CD4-positive, CD25-positive, alpha-beta regulatory T cell (primary cell): ENCODE measurements around the gene AMFR. TPM values are rescaled to one million over a fixed set of nuclear protein-coding genes. Genes with fewer than 3 reads are reported as not detected.
A peak's percentile ranks its signal among the peaks of the same experiment; 100 is the strongest.

Experiments used
- ATAC-seq, 2 donors: fragments of 150-1000 bp; cut with Tn5 transposase; one replicate each; pipeline ENCODE4 v1.10.0; 2021; ENCODE audit warnings: low read depth in 2 of 2, moderate number of reproducible peaks in 2 of 2, moderate library complexity in 1 of 2
- DNase-seq, 3 donors: peaks; one replicate each; pipeline versions ENCODE4 v3.0.0 to v3.0.0-alpha.2; 2012 to 2022; ENCODE audit warnings: mixed read lengths in 1 of 3
- H3K27ac ChIP-seq: one replicate; pipeline ENCODE4 v1.7.0; 2013; ENCODE audit warnings: mild to moderate bottlenecking, low read length; ENCODE audit not compliant: insufficient read depth, poor library complexity, severe bottlenecking
- H3K27me3 ChIP-seq: one replicate; pipeline ENCODE4 v1.7.0; 2013; ENCODE audit warnings: low read length; ENCODE audit not compliant: control insufficient read depth, insufficient read depth
- H3K36me3 ChIP-seq: one replicate; pipeline ENCODE4 v1.7.0; 2013; ENCODE audit warnings: mild to moderate bottlenecking, low read length, moderate library complexity; ENCODE audit not compliant: control insufficient read depth, insufficient read depth
- H3K4me1 ChIP-seq: 2 replicates; pipeline ENCODE4 v1.7.0; 2013; ENCODE audit warnings: mild to moderate bottlenecking, low read length; ENCODE audit not compliant: insufficient read depth, control insufficient read depth, poor library complexity, severe bottlenecking
- H3K4me3 ChIP-seq: one replicate; pipeline ENCODE4 v1.7.0; 2013; ENCODE audit warnings: low read depth, mild to moderate bottlenecking, low read length, moderate library complexity
- H3K9me3 ChIP-seq, 2 experiments: 1 replicate in 1 of 2; 2 replicates in 1 of 2; pipeline ENCODE4 v1.7.0; 2013; ENCODE audit warnings: low read length in 2 of 2, mild to moderate bottlenecking in 1 of 2, moderate library complexity in 1 of 2; ENCODE audit not compliant: control insufficient read depth in 2 of 2
- H3K27ac Mint-ChIP-seq, 3 donors: one replicate each; pipeline ENCODE4 v1.8.0; 2020 to 2022; ENCODE audit warnings: mild to moderate bottlenecking in 3 of 3, mixed read lengths in 3 of 3, moderate library complexity in 2 of 3
- H3K27me3 Mint-ChIP-seq: one replicate; pipeline ENCODE4 v1.8.0; 2022; ENCODE audit warnings: mild to moderate bottlenecking, mixed read lengths
- H3K36me3 Mint-ChIP-seq: one replicate; pipeline ENCODE4 v1.8.0; 2020; ENCODE audit warnings: mixed read lengths
- H3K4me1 Mint-ChIP-seq, 4 donors: one replicate each; pipeline ENCODE4 v1.8.0; 2020 to 2022; ENCODE audit warnings: mixed read lengths in 4 of 4, mild to moderate bottlenecking in 1 of 4
- H3K4me3 Mint-ChIP-seq, 4 donors: one replicate each; pipeline ENCODE4 v1.8.0; 2020 to 2022; ENCODE audit warnings: mild to moderate bottlenecking in 4 of 4, mixed read lengths in 4 of 4, moderate library complexity in 3 of 4
- H3K9me3 Mint-ChIP-seq, 7 donors: one replicate each; pipeline ENCODE4 v1.8.0; 2020 to 2022; ENCODE audit warnings: mixed read lengths in 7 of 7, mild to moderate bottlenecking in 3 of 7, moderate library complexity in 2 of 7
- polyA plus RNA-seq, 4 donors: library from polyadenylated mRNA; unstranded; fragments of 300-500 nt; fragmentation: Illumina TruSeq; gene quantifications; one replicate each; pipeline ENCODE4 v1.2.3, GENCODE V29; 2021
- total RNA-seq: library from RNA; stranded (reverse); gene quantifications from one replicate; pipeline ENCODE4 v1.2.3, GENCODE V29; 2022

AMFR gene
- total and polyA plus RNA-seq, 5 donors from 2014 or later: 21.1 to 77.3 (median 52.4) TPM

- ATAC-seq: no peak
- H3K4me3 ChIP-seq: no peak overlapping the region
- peaks cover 8 to 35% (median 9%) of the 10 kb centered on the region in 4 donors for H3K4me1 Mint-ChIP-seq
- H3K9me3 Mint-ChIP-seq: no peaks in the 10 kb centered on the region
- H3K36me3 Mint-ChIP-seq: peaks cover 2% of the 10 kb centered on the region
- H3K27ac ChIP-seq: no peak overlapping the region
- H3K4me1 ChIP-seq: peaks cover 15% of the 10 kb centered on the region
- no peak overlapping the region for H3K27ac Mint-ChIP-seq
- H3K36me3 ChIP-seq: no peaks in the 10 kb centered on the region
- no peak for DNase-seq
- H3K27me3 Mint-ChIP-seq: no peaks in the 10 kb centered on the region
- peak overlapping the region in 2 of 4 donors; percentile 7 to 29 for H3K4me3 Mint-ChIP-seq
- H3K9me3 ChIP-seq: no peaks in the 10 kb centered on the region
- no peaks in the 10 kb centered on the region for H3K27me3 ChIP-seq
Measured at GRCh38 chr16:56355221-56355620, 70.1 kb downstream of the AMFR start.

- H3K4me1 ChIP-seq: peaks cover 15% of the 10 kb centered on the region
- no peak overlapping the region for H3K27ac ChIP-seq
- H3K4me3 ChIP-seq: no peak overlapping the region
- H3K27me3 ChIP-seq: no peaks in the 10 kb centered on the region
- H3K27me3 Mint-ChIP-seq: no peaks in the 10 kb centered on the region
- no peak for DNase-seq
- H3K4me3 Mint-ChIP-seq: peak overlapping the region in 1 of 4 donors; percentile 32
- H3K27ac Mint-ChIP-seq: no peak overlapping the region
- no peaks in the 10 kb centered on the region for H3K36me3 ChIP-seq
- H3K9me3 Mint-ChIP-seq: no peaks in the 10 kb centered on the region
- H3K4me1 Mint-ChIP-seq: peaks cover 5 to 32% (median 9%) of the 10 kb centered on the region in 4 donors
- H3K9me3 ChIP-seq: no peaks in the 10 kb centered on the region
- no peaks in the 10 kb centered on the region for H3K36me3 Mint-ChIP-seq
- no peak for ATAC-seq
Measured at GRCh38 chr16:56354746-56355145, 70.6 kb downstream of the AMFR start.

- no peak overlapping the region for H3K27ac Mint-ChIP-seq
- H3K4me3 Mint-ChIP-seq: no peak overlapping the region
- H3K27ac ChIP-seq: no peak overlapping the region
- peaks cover 15% of the 10 kb centered on the region for H3K4me1 ChIP-seq
- no peaks in the 10 kb centered on the region for H3K27me3 ChIP-seq
- H3K9me3 Mint-ChIP-seq: no peaks in the 10 kb centered on the region
- no peak for ATAC-seq
- no peak overlapping the region for H3K4me3 ChIP-seq
- no peaks in the 10 kb centered on the region for H3K36me3 Mint-ChIP-seq
- H3K27me3 Mint-ChIP-seq: no peaks in the 10 kb centered on the region
- no peak for DNase-seq
- H3K9me3 ChIP-seq: no peaks in the 10 kb centered on the region
- H3K36me3 ChIP-seq: no peaks in the 10 kb centered on the region
- peaks cover 3 to 29% (median 9%) of the 10 kb centered on the region in 4 donors for H3K4me1 Mint-ChIP-seq
Measured at GRCh38 chr16:56354016-56354415, 71.3 kb downstream of the AMFR start.

- H3K36me3 Mint-ChIP-seq: no peaks in the 10 kb centered on the region
- Histone ChIP-seq H3K4me1 (peaks cover 15% of the 10 kb centered on the region), H3K27ac (no peak overlapping the region), H3K9me3 (no peaks in the 10 kb centered on the region), H3K4me3 (no peak overlapping the region), H3K27me3 (no peaks in the 10 kb centered on the region), H3K36me3 (no peaks in the 10 kb centered on the region)
- H3K9me3 Mint-ChIP-seq: no peaks in the 10 kb centered on the region
- peak overlapping the region in 1 of 4 donors; percentile 47 for H3K4me3 Mint-ChIP-seq
- no peak overlapping the region for H3K27ac Mint-ChIP-seq
- ATAC-seq (no peak), DNase-seq (no peak)
- no peaks in the 10 kb centered on the region for H3K27me3 Mint-ChIP-seq
- peaks cover 3 to 25% (median 9%) of the 10 kb centered on the region in 4 donors for H3K4me1 Mint-ChIP-seq
Measured at GRCh38 chr16:56353054-56353921, 72.1 kb downstream of the AMFR start.

GRCh38 chr16:56352351-56353053 lies 72.8 kb downstream of the AMFR start:
- Mint-ChIP-seq H3K36me3 (no peaks in the 10 kb centered on the region), H3K27ac (no peak overlapping the region), H3K27me3 (no peaks in the 10 kb centered on the region), H3K9me3 (no peaks in the 10 kb centered on the region), H3K4me1 (peaks cover 3 to 21% (median 9%) of the 10 kb centered on the region in 4 donors), H3K4me3 (peak overlapping the region in 1 of 4 donors; percentile 74)
- Histone ChIP-seq H3K36me3 (no peaks in the 10 kb centered on the region), H3K4me3 (no peak overlapping the region), H3K4me1 (peaks cover 15% of the 10 kb centered on the region), H3K27ac (no peak overlapping the region), H3K9me3 (no peaks in the 10 kb centered on the region), H3K27me3 (no peaks in the 10 kb centered on the region)
- ATAC-seq (no peak), DNase-seq (no peak)

- Mint-ChIP-seq H3K36me3 (no peaks in the 10 kb centered on the region), H3K4me3 (no peak overlapping the region), H3K9me3 (no peaks in the 10 kb centered on the region), H3K4me1 (peaks cover under 1 to 10% (median 3%) of the 10 kb centered on the region in 4 donors), H3K27me3 (no peaks in the 10 kb centered on the region), H3K27ac (no peak overlapping the region)
- ATAC-seq: no peak
- Histone ChIP-seq H3K4me3 (no peak overlapping the region), H3K9me3 (no peaks in the 10 kb centered on the region), H3K27ac (no peak overlapping the region), H3K27me3 (no peaks in the 10 kb centered on the region), H3K36me3 (no peaks in the 10 kb centered on the region), H3K4me1 (peaks cover 7% of the 10 kb centered on the region)
- no peak for DNase-seq
Measured at GRCh38 chr16:56351481-56351880, 73.9 kb downstream of the AMFR start.

- Mint-ChIP-seq H3K27ac (no peak overlapping the region), H3K9me3 (no peaks in the 10 kb centered on the region), H3K4me3 (no peak overlapping the region), H3K36me3 (no peaks in the 10 kb centered on the region), H3K27me3 (no peaks in the 10 kb centered on the region), H3K4me1 (peaks cover 0 to 4% (median 0%) of the 10 kb centered on the region in 4 donors)
- Histone ChIP-seq H3K27me3 (no peaks in the 10 kb centered on the region), H3K4me3 (no peak overlapping the region), H3K9me3 (no peaks in the 10 kb centered on the region), H3K4me1 (no peaks in the 10 kb centered on the region), H3K27ac (no peak overlapping the region), H3K36me3 (no peaks in the 10 kb centered on the region)
- no peak for ATAC-seq
- DNase-seq: no peak
Measured at GRCh38 chr16:56350491-56351405, 74.6 kb downstream of the AMFR start.
